Duodenal mucosa (tissue), 2 donors: ENCODE results near the gene DNAH9.

Source experiments
- H3K27ac ChIP-seq: one replicate; pipeline ENCODE4 v1.7.0; 2013; ENCODE audit warnings: low read depth, low read length
- H3K27me3 ChIP-seq, 2 donors: one replicate each; pipeline ENCODE4 v1.7.0; 2013; ENCODE audit warnings: low read length in 2 of 2, control low read depth in 1 of 2; ENCODE audit not compliant: insufficient read depth in 2 of 2, control insufficient read depth in 1 of 2
- H3K36me3 ChIP-seq, 2 donors: one replicate each; pipeline ENCODE4 v1.7.0; 2013; ENCODE audit warnings: low read length in 2 of 2, control low read depth in 1 of 2; ENCODE audit not compliant: insufficient read depth in 2 of 2, control insufficient read depth in 1 of 2
- H3K4me1 ChIP-seq, 2 donors: one replicate each; pipeline ENCODE4 v1.7.0; 2013; ENCODE audit warnings: low read length in 2 of 2, control low read depth in 1 of 2; ENCODE audit not compliant: insufficient read depth in 2 of 2, control insufficient read depth in 1 of 2
- H3K4me3 ChIP-seq, 2 donors: one replicate each; pipeline ENCODE4 v1.7.0; 2013; ENCODE audit warnings: low read length in 2 of 2, low read depth in 1 of 2
- H3K9ac ChIP-seq, 2 donors: one replicate each; pipeline ENCODE4 v1.7.0; 2013; ENCODE audit warnings: low read length in 2 of 2, low read depth in 1 of 2
- H3K9me3 ChIP-seq, 2 donors: one replicate each; pipeline ENCODE4 v1.7.0; 2013; ENCODE audit warnings: low read length in 2 of 2, control low read depth in 1 of 2; ENCODE audit not compliant: control insufficient read depth in 1 of 2

The DNAH9 gene

DNA sequence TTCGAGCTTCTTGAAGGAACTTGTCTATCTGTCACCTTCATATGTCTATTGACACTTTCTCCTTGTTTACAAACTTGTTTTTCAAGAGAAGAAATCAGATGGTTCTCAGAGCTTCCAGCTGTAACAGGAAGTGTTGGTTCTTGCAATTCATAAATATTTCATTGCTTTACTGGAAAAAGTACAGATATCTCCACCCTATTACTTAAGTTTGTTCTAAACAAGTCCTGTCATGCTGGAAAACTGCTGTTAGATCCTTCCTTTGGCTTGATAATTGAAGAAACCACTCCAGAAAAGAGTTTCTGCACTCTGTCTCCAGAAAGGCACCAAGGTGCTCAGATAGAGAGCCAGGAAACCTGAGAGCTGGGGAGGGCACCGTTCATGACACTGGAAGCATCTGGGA, 181.6 kb downstream of the DNAH9 start:
- Histone ChIP-seq H3K9me3 (no peaks in the 10 kb centered on the region), H3K27ac (no peak overlapping the region), H3K27me3 (no peaks in the 10 kb centered on the region), H3K9ac (no peak overlapping the region), H3K4me3 (no peak overlapping the region), H3K4me1 (no peaks in the 10 kb centered on the region), H3K36me3 (no peaks in the 10 kb centered on the region)

DNA sequence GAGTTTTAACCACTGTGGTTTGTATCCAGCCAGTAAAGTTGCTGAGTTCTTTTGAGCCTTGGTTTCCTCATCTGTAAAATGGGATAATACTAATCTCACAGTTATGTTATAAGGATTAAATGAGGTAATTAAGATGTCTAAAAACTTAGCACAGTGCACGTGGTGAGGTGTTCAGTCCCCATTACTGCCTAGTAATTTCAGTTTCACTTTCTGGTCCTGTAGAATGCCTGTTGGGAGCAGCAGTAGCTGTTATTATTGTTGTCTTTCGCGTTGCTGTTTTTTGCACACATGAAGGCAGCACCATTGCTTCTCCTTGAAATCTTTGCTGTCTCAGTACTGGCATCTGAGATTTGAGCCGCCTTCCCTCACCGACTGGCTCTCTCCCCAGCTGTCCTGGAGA, 182.4 kb downstream of the DNAH9 start:
- Histone ChIP-seq H3K9ac (no peak overlapping the region), H3K4me1 (no peaks in the 10 kb centered on the region), H3K27me3 (no peaks in the 10 kb centered on the region), H3K4me3 (no peak overlapping the region), H3K27ac (no peak overlapping the region), H3K9me3 (no peaks in the 10 kb centered on the region), H3K36me3 (no peaks in the 10 kb centered on the region)

GRCh38 chr17:11786711-11787438, 188.6 kb downstream of the DNAH9 start:
- no peak overlapping the region for H3K9ac ChIP-seq
- H3K36me3 ChIP-seq: no peaks in the 10 kb centered on the region
- H3K4me3 ChIP-seq: no peak overlapping the region
- H3K9me3 ChIP-seq: no peaks in the 10 kb centered on the region
- no peaks in the 10 kb centered on the region for H3K4me1 ChIP-seq
- no peak overlapping the region for H3K27ac ChIP-seq
- no peaks in the 10 kb centered on the region for H3K27me3 ChIP-seq

GRCh38 chr17:11795906-11796305, 197.6 kb downstream of the DNAH9 start:
- H3K36me3 ChIP-seq: no peaks in the 10 kb centered on the region
- no peaks in the 10 kb centered on the region for H3K4me1 ChIP-seq
- no peak overlapping the region for H3K9ac ChIP-seq
- H3K27me3 ChIP-seq: no peaks in the 10 kb centered on the region
- no peak overlapping the region for H3K4me3 ChIP-seq
- no peaks in the 10 kb centered on the region for H3K9me3 ChIP-seq
- H3K27ac ChIP-seq: no peak overlapping the region

DNA sequence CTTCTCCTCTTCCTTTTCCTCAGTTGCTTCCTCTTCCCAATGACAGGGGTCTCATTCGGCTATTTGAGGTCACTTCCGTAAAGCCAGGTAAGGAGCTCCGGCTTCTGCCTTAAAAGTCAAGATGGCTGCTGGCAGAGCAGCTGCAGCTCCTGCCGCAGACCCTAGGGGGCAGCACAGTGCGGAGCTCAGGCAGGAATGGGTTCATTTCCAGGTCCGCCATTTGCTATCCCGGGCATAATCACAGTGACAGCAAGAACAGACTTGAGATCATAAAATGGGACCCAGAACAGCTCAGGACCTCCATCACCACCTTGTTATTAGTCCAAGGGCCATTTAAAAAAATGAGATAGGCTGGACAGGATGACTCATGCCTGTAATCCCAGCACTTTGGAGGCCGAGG, 199.5 kb downstream of the DNAH9 start:
- no peaks in the 10 kb centered on the region for H3K4me1 ChIP-seq
- no peaks in the 10 kb centered on the region for H3K9me3 ChIP-seq
- H3K27me3 ChIP-seq: no peaks in the 10 kb centered on the region
- H3K9ac ChIP-seq: no peak overlapping the region
- H3K4me3 ChIP-seq: no peak overlapping the region
- no peak overlapping the region for H3K27ac ChIP-seq
- H3K36me3 ChIP-seq: no peaks in the 10 kb centered on the region

GRCh38 chr17:11803231-11803969, 205.1 kb downstream of the DNAH9 start:
- H3K9me3 ChIP-seq: no peaks in the 10 kb centered on the region
- H3K9ac ChIP-seq: no peak overlapping the region
- no peak overlapping the region for H3K4me3 ChIP-seq
- no peaks in the 10 kb centered on the region for H3K4me1 ChIP-seq
- H3K27ac ChIP-seq: no peak overlapping the region
- no peaks in the 10 kb centered on the region for H3K36me3 ChIP-seq
- no peaks in the 10 kb centered on the region for H3K27me3 ChIP-seq

DNA sequence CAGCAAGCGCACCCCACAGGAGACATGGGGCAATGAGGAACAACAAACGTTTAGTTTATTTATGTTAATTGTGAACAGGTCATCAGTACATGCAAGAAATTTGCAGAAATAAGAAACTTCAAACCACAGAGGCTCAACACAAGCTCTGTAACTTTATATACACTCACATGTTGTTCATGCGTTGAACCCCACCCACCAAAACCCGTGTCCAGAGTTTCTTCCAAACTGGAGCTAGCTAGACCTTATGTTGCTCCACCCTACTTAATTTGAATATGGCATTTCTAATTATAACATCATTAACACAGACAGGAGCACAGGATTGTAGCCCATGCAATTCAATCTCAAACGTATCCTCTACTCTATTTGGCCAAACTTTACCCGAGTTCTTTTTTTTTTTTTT, 206.9 kb downstream of the DNAH9 start:
- Histone ChIP-seq H3K36me3 (no peaks in the 10 kb centered on the region), H3K9me3 (no peaks in the 10 kb centered on the region), H3K27ac (no peak overlapping the region), H3K4me1 (no peaks in the 10 kb centered on the region), H3K9ac (no peak overlapping the region), H3K4me3 (no peak overlapping the region), H3K27me3 (no peaks in the 10 kb centered on the region)

DNA sequence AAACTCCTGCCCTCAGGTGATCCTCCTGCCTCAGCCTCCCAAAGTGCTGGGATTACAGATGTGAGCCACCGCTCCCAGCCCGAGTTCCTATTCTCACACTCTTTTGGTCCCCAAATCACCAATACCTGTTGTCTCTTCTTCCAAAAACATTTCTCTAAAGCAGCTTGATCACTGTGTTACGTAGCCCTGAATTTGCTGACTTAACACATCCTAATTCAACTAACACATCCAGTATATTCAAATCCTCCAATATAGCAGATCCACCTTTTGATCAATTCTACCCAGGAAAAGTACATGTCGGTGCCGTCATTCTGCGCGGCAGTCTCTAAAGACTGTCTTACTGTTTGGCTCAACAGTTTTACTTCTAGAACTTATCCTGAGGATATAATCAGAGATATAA, 207.7 kb downstream of the DNAH9 start:
- no peak overlapping the region for H3K4me3 ChIP-seq
- no peaks in the 10 kb centered on the region for H3K4me1 ChIP-seq
- no peak overlapping the region for H3K9ac ChIP-seq
- no peak overlapping the region for H3K27ac ChIP-seq
- no peaks in the 10 kb centered on the region for H3K36me3 ChIP-seq
- H3K27me3 ChIP-seq: no peaks in the 10 kb centered on the region
- no peaks in the 10 kb centered on the region for H3K9me3 ChIP-seq

DNA sequence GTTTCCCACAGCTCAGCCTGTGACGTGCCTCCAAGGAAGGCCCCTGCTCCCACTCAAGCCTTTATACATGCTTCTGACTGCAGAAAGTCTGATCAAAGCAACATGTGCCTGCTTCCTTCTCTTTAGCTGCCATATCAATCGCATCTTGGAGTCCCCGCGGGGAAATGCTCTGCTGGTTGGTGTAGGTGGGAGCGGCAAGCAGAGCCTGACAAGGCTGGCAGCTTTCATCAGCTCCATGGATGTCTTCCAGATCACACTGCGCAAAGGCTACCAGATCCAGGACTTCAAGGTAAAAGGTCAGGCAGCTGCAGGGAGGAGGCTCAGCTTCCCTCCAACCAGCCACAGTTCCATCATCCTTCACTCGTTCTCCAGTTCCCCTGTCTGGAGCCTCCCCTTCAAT, 209.3 kb downstream of the DNAH9 start:
- Histone ChIP-seq H3K4me3 (no peak overlapping the region), H3K36me3 (no peaks in the 10 kb centered on the region), H3K9ac (no peak overlapping the region), H3K4me1 (no peaks in the 10 kb centered on the region), H3K27me3 (no peaks in the 10 kb centered on the region), H3K27ac (no peak overlapping the region), H3K9me3 (no peaks in the 10 kb centered on the region)

- Histone ChIP-seq H3K27me3 (no peaks in the 10 kb centered on the region), H3K27ac (no peak overlapping the region), H3K9ac (no peak overlapping the region), H3K9me3 (no peaks in the 10 kb centered on the region), H3K4me3 (no peak overlapping the region), H3K36me3 (no peaks in the 10 kb centered on the region), H3K4me1 (no peaks in the 10 kb centered on the region)
Measured at GRCh38 chr17:11813278-11813677, 215.0 kb downstream of the DNAH9 start.
